Prostate gland (tissue), 2 donors: Measurements from ENCODE around the gene PDGFRB. TPM values are rescaled to one million over a fixed set of nuclear protein-coding genes. Genes with fewer than 3 reads are reported as not detected.

ENCODE experiments used
- DNase-seq: peaks from one replicate; pipeline ENCODE4 v3.0.0-alpha.2; 2019; ENCODE audit warnings: low spot score
- H3K27ac ChIP-seq, 2 donors: fragments of 200-600 bp; sonication (generic); 2 replicates each; pipeline ENCODE4 v1.5.1; 2017 to 2019
- H3K27me3 ChIP-seq: fragments of 200-600 bp; sonication (generic); replicated peaks from 2 replicates; pipeline ENCODE4 v1.5.1; 2019; ENCODE audit not compliant: insufficient read depth
- H3K36me3 ChIP-seq, 2 donors: fragments of 200-600 bp; sonication (generic); 1 replicate in 1 of 2; 2 replicates in 1 of 2; pipeline versions ENCODE4 v1.5.1 to v1.8.1; 2017 to 2019
- H3K4me1 ChIP-seq: fragments of 200-600 bp; sonication (generic); replicated peaks from 2 replicates; pipeline ENCODE4 v1.5.1; 2019
- H3K4me3 ChIP-seq, 2 donors: fragments of 200-600 bp; sonication (generic); 2 replicates each; pipeline ENCODE4 v1.5.1; 2017 to 2019
- H3K9me3 ChIP-seq: fragments of 200-600 bp; sonication (generic); 2 replicates; pipeline ENCODE4 v1.5.1; 2017
- CTCF ChIP-seq, 4 experiments: fragments of 200-600 bp in 2 of 4; fragments of 450-650 bp in 2 of 4; sonication (generic) in 2 of 4; IDR thresholded peaks; 1 replicate in 3 of 4; 2 replicates in 1 of 4; pipeline ENCODE4 v1.5.1; 2016 to 2019; ENCODE audit warnings: antibody characterized with exemption in 4 of 4, mild to moderate bottlenecking in 2 of 4, moderate library complexity in 2 of 4
- POLR2A ChIP-seq: fragments of 450-650 bp; IDR thresholded peaks from one replicate; pipeline ENCODE4 v1.6.1; 2016; ENCODE audit warnings: antibody characterized with exemption, mild to moderate bottlenecking
- POLR2AphosphoS5 ChIP-seq: sonication (generic); formaldehyde crosslinking; IDR thresholded peaks from one replicate; pipeline ENCODE4 v1.6.1; 2017; ENCODE audit warnings: antibody characterized with exemption
- WGBS: methylation state at CpG from one replicate; pipeline ENCODE4 v1.1.5; 2018; 5-methylcytosine and 5-hydroxymethylcytosine counted together
- intact Hi-C: fragments of 100-400 bp; cut with DNase I; formaldehyde crosslinking; loops from one replicate; pipeline ENCODE4 v1.14.2; 2022
- total RNA-seq, 2 donors: library from RNA; depleted of rRNA; stranded (reverse); fragments of >200 nt; gene quantifications; one replicate each; pipeline ENCODE4 v1.1.0, GENCODE V29; 2016

The PDGFRB gene
- total RNA-seq, 2 donors from 2014 or later: 14.5 to 161 TPM

GRCh38 chr5:150197476-150197875 lies 41.8 kb upstream of the PDGFRB start:
- H3K36me3 ChIP-seq: no peaks in the 10 kb centered on the region
- H3K27me3 ChIP-seq: no peaks in the 10 kb centered on the region
- WGBS: 94% methylated on average over 1 of the region's 1 CpG
- no peak for TF ChIP-seq POLR2A
- TF ChIP-seq POLR2AphosphoS5: no peak
- DNase-seq: no peak
- no peaks in the 10 kb centered on the region for H3K9me3 ChIP-seq
- H3K4me1 ChIP-seq: no peaks in the 10 kb centered on the region
- no peak overlapping the region for H3K27ac ChIP-seq
- H3K4me3 ChIP-seq: no peak overlapping the region
- intact Hi-C loops: no loop called here

- Histone ChIP-seq H3K4me1 (no peaks in the 10 kb centered on the region), H3K4me3 (no peak overlapping the region), H3K27me3 (no peaks in the 10 kb centered on the region), H3K27ac (no peak overlapping the region), H3K36me3 (no peaks in the 10 kb centered on the region), H3K9me3 (no peaks in the 10 kb centered on the region)
- WGBS: 91% methylated on average over 15 of the region's 16 CpGs
- intact Hi-C loops: no loop called here
- no peak for DNase-seq
- no peak for TF ChIP-seq POLR2AphosphoS5
- TF ChIP-seq CTCF (IDR thresholded peaks at IDR 0.05): no peak
- no peak for TF ChIP-seq POLR2A
These were observed 41.3 kb upstream of the PDGFRB start for GRCh38 chr5:150196986-150197385.

GRCh38 chr5:150196514-150196913 lies 40.9 kb upstream of the PDGFRB start:
- no peaks in the 10 kb centered on the region for H3K36me3 ChIP-seq
- no peak overlapping the region for H3K27ac ChIP-seq
- H3K4me3 ChIP-seq: no peak overlapping the region
- intact Hi-C loops: no loop called here
- WGBS: 83% methylated on average over 4 of the region's 5 CpGs
- DNase-seq: no peak
- H3K27me3 ChIP-seq: no peaks in the 10 kb centered on the region
- H3K9me3 ChIP-seq: no peaks in the 10 kb centered on the region
- no peaks in the 10 kb centered on the region for H3K4me1 ChIP-seq
- TF ChIP-seq POLR2A: no peak

- Histone ChIP-seq H3K9me3 (no peaks in the 10 kb centered on the region), H3K4me1 (no peaks in the 10 kb centered on the region), H3K27me3 (no peaks in the 10 kb centered on the region), H3K4me3 (no peak overlapping the region), H3K36me3 (no peaks in the 10 kb centered on the region), H3K27ac (no peak overlapping the region)
- DNase-seq: no peak
- no peak for TF ChIP-seq CTCF (IDR thresholded peaks at IDR 0.05)
- TF ChIP-seq POLR2AphosphoS5: no peak
- no peak for TF ChIP-seq POLR2A
- 81% methylated on average over 9 of the region's 9 CpGs for WGBS
- intact Hi-C loops: no loop called here
These were observed 40.3 kb upstream of the PDGFRB start for GRCh38 chr5:150195736-150196485.

- Histone ChIP-seq H3K9me3 (no peaks in the 10 kb centered on the region), H3K4me3 (no peak overlapping the region), H3K4me1 (no peaks in the 10 kb centered on the region), H3K27me3 (peaks cover 5% of the 10 kb centered on the region), H3K27ac (no peak overlapping the region), H3K36me3 (no peaks in the 10 kb centered on the region)
- WGBS: 77% methylated on average over 4 of the region's 4 CpGs
- no peak for TF ChIP-seq POLR2AphosphoS5
- TF ChIP-seq CTCF (IDR thresholded peaks at IDR 0.05): no peak
- no peak for DNase-seq
- intact Hi-C loops: no loop called here
These were observed 36.8 kb upstream of the PDGFRB start for GRCh38 chr5:150192462-150192861.

- TF ChIP-seq POLR2AphosphoS5 (no peak), POLR2A (no peak), CTCF (IDR thresholded peaks at IDR 0.05) (no peak)
- no peak for DNase-seq
- Histone ChIP-seq H3K4me1 (no peaks in the 10 kb centered on the region), H3K27ac (no peak overlapping the region), H3K36me3 (no peaks in the 10 kb centered on the region), H3K27me3 (peaks cover 5% of the 10 kb centered on the region), H3K4me3 (no peak overlapping the region), H3K9me3 (no peaks in the 10 kb centered on the region)
- WGBS: 45% methylated on average over 2 of the region's 2 CpGs
- intact Hi-C loops: no loop called here
These were observed 35.3 kb upstream of the PDGFRB start for GRCh38 chr5:150190987-150191386.
